WTC11 (cell line): ENCODE results near the gene DERA.
"Not testable (repeated sequence)": the region's sequence is repeated elsewhere in the genome, so short reads cannot be mapped to it uniquely, and the experiment has no call there.

Source experiments
- CTCF ChIP-seq: fragments of 200-600 bp; IDR thresholded peaks from 2 replicates; pipeline ENCODE4 v1.8.0; 2022; ENCODE audit warnings: antibody characterized with exemption
- ELF4 ChIP-seq: sonication (generic); formaldehyde crosslinking; IDR thresholded peaks from 2 replicates; pipeline ENCODE4 v1.8.1; 2022; ENCODE audit warnings: low read depth, mild to moderate bottlenecking, moderate library complexity, missing genetic modification reagents
- SP1 ChIP-seq: sonication (generic); formaldehyde crosslinking; conservative IDR thresholded peaks from 2 replicates; pipeline ENCODE4 v1.8.1; 2022; ENCODE audit warnings: missing genetic modification reagents

- not testable (repeated sequence) for TF ChIP-seq SP1 (CRISPR knock-in tag); CTCF; ELF4 (CRISPR knock-in tag)
Observed at GRCh38 chr12:15874556-15875145, 36.5 kb upstream of the DERA start.
